Measurements from ENCODE around the gene LENG8.

Gene LENG8

GRCh38 chr19:54415901-54416673 lies 32.9 kb upstream of the LENG8 start:
- no peak for TF ChIP-seq POLR2A (IDR thresholded peaks at IDR 0.05; ENCODE audit: low read depth, low read length)
- no peak for TF ChIP-seq POLR2AphosphoS5 (IDR thresholded peaks at IDR 0.05; ENCODE audit: low read depth, low read length)
- no peak for TF ChIP-seq TAF1 (IDR thresholded peaks at IDR 0.05; ENCODE audit: borderline replicate concordance, low read depth, low read length)
- no peak for FAIRE-seq
- no peak for DNase-seq (ENCODE audit: insufficient read length)

DNA sequence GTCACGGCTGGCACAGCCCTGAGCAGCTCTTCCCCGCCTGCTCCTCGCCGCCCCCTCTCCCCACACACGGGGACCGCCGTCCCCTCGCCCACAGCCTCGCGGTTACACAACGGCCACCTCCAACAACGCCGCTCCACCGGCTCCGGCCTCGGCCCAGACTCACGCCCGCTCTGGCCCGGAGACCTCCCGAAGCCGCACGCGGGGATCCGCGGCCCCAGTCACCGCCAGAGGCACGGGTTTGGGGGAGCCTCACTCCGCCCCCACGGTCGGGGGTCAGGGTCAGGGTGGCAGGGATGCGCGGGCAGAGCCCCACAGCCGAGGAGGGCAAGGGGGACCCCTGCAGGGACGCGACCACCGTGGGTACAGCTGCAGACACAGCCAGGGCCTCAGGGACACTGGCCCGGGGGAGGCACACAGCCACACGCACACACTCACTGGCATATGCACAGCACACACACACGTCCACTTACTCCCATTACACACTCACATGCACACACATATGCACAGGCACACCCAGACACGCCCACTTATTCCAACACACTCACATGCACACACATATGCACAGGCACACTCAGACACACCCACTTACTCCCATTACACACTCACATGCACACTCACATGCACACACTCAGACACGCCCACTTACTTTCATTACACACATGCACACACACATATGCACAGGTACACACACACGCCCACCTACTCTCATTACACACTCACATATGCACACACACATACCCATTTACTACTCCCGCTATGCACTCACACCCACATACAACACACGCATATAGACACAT lies 32.1 kb upstream of the LENG8 start:
- FAIRE-seq (no peak), DNase-seq (ENCODE audit: insufficient read length) (no peak)

DNA sequence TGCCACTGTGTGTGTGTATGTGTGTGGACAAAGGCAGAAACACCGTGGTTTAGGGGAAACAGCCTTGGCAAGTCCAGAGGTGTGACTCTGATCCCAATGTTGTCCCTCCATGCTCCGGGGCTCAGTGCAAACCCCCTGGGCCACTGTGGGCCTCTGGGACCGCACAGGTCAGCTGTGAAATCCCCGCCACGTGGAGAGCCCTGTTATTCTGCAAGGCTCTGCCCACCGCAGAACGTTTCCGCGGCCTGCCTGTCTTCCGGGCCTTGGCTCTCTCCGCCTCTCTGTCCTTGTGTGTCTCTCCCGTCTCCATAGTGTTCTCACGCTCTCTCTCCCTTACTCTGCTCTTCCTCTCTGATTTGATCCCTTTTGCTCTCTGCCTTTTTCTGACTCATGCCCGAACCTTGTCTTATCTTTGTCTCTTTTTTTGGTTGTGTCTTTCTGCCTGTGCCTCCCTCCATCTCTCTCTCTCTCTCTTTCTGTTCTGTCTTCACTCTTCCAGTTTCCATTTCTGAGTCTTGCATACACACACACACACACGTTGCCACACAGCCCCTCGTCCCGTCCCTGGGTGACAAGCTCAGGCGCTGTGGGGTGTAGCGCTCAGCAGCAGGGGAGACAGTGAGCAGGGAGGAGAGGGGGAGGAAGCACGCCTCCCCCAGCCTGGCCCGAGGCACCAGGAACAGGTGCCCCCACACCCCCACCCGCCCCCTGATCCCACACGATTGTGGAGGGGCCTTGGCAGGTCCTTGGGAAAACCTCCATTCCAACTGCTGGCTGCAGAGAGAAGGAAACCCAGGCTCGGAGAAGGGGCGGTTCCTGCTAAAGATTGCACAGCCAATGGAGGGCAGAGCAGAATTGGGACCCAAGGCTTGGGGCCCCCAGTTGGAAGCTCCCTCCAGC lies 30.7 kb upstream of the LENG8 start:
- DNase-seq (ENCODE audit: insufficient read length) (no peak), FAIRE-seq (no peak)
- TF ChIP-seq POLR2AphosphoS5 (IDR thresholded peaks at IDR 0.05; ENCODE audit: low read depth, low read length) (no peak), POLR2A (IDR thresholded peaks at IDR 0.05; ENCODE audit: low read depth, low read length) (no peak), TAF1 (IDR thresholded peaks at IDR 0.05; ENCODE audit: borderline replicate concordance, low read depth, low read length) (no peak)

More for the DNA sequence above, 32.1 kb upstream of the LENG8 start:
- no peak for TF ChIP-seq TAF1 (IDR thresholded peaks at IDR 0.05; ENCODE audit: borderline replicate concordance, low read depth, low read length)
- TF ChIP-seq POLR2A (IDR thresholded peaks at IDR 0.05; ENCODE audit: low read depth, low read length): no peak
- no peak for TF ChIP-seq POLR2AphosphoS5 (IDR thresholded peaks at IDR 0.05; ENCODE audit: low read depth, low read length)

DNA sequence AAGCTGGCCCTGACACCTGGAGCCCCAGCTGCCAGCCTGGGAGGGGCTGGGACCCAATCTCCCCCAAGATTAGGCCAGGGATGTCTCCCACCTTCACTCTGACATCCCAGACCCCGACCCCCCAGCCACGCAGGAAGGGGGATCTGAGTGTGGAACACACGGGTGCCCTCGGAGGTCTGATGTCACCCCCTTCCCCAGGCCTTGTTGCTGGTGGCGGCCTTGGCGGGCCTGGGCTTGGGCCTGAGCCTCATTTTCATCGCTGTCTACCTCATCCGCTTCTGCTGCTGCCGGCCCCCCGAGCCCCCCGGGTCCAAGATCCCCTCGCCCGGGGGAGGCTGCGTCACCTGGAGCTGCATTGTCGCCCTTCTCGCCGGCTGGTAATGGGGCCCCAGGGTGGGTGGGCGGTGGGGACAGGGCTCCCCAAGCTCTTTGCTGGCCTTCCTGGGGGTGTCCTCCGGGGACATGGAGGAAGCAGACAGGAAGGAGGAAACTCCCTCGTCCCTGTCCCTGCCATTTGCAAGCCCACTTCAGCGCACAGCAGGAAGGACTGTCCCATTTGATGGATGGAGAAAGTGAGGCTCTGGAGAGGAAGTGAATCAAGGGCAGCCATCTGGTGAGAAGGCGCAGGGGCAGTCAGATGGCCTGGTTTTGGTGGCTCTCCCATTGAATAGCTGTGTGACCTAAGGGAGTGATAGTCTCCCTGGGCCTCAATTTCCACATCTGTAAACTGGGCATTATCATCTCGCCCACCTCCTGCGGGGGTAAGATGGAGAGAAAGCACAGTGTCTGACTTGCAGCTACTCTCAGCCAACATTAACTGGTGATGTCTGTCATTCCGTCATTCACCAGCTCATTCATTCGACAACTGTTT lies 29.8 kb upstream of the LENG8 start:
- TF ChIP-seq TAF1 (IDR thresholded peaks at IDR 0.05; ENCODE audit: borderline replicate concordance, low read depth, low read length) (no peak), POLR2AphosphoS5 (IDR thresholded peaks at IDR 0.05; ENCODE audit: low read depth, low read length) (no peak), POLR2A (IDR thresholded peaks at IDR 0.05; ENCODE audit: low read depth, low read length) (no peak)
- DNase-seq (ENCODE audit: insufficient read length) (no peak), FAIRE-seq (no peak)

GRCh38 chr19:54420068-54420382 lies 29.0 kb upstream of the LENG8 start:
- no peak for DNase-seq (ENCODE audit: insufficient read length)
- no peak for FAIRE-seq

DNA sequence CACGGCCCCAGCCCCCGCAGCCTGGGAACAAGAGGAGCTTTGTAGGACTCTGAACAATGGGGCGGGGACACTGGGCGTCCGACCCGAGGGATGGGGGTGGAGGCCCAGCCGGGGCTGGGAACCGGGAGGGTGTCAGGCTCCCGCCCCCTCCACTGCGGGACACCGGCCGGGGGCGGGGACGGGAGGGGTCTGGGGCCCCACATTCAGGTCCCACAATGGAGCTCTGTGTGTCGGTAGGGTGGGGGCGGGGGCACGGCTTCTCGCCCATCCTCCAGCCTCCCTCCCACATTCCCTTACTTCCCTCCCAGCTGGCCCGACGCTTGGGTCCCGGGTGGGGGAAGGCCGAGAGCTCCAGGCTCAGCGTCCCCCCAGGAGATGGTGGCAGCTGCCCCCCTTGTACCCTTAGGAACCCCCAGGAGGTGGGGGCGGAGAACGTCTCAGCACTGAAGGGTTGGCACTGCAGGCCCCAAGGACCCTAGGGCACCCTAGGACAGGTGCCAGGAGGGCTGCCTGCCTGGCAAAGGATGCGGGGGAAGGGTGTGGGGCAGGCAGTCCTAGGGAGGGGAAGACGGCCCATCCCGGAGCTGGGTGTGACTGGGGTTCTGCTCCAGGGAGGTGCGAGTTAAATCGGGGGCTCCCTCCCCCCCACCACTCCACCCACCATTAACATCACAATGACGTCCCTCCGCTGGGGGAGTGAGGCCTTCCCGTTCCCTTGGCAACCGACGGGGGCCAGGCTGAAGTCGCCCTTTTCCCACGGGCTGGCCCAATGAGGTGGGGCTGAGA lies 28.4 kb upstream of the LENG8 start:
- FAIRE-seq (no peak), DNase-seq (ENCODE audit: insufficient read length) (no peak)

More at GRCh38 chr19:54420068-54420382, 29.0 kb upstream of the LENG8 start:
- TF ChIP-seq TAF1 (IDR thresholded peaks at IDR 0.05; ENCODE audit: borderline replicate concordance, low read depth, low read length): no peak
- TF ChIP-seq POLR2A (IDR thresholded peaks at IDR 0.05; ENCODE audit: low read depth, low read length): no peak
- TF ChIP-seq POLR2AphosphoS5 (IDR thresholded peaks at IDR 0.05; ENCODE audit: low read depth, low read length): no peak

DNA sequence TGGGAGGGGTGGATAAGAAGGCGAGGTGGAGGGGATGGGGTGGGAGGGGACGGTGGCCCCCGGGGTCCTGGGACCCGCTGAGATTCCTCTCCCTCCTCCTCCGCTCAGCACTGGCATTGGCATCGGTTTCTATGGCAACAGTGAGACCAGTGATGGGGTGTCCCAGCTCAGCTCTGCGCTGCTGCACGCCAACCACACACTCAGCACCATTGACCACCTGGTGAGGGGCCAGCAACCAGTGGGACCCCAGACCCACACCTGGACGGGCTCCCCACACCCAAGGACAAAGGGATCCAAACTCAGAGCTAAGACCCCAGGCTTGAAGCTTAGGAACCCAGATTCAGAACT lies 27.9 kb upstream of the LENG8 start:
- no peak for FAIRE-seq
- no peak for DNase-seq (ENCODE audit: insufficient read length)
- TF ChIP-seq POLR2A (IDR thresholded peaks at IDR 0.05; ENCODE audit: low read depth, low read length) (no peak), TAF1 (IDR thresholded peaks at IDR 0.05; ENCODE audit: borderline replicate concordance, low read depth, low read length) (no peak), POLR2AphosphoS5 (IDR thresholded peaks at IDR 0.05; ENCODE audit: low read depth, low read length) (no peak)

More for the DNA sequence above, 28.4 kb upstream of the LENG8 start:
- TF ChIP-seq POLR2AphosphoS5 (IDR thresholded peaks at IDR 0.05; ENCODE audit: low read depth, low read length) (no peak), TAF1 (IDR thresholded peaks at IDR 0.05; ENCODE audit: borderline replicate concordance, low read depth, low read length) (no peak), POLR2A (IDR thresholded peaks at IDR 0.05; ENCODE audit: low read depth, low read length) (no peak)

DNA sequence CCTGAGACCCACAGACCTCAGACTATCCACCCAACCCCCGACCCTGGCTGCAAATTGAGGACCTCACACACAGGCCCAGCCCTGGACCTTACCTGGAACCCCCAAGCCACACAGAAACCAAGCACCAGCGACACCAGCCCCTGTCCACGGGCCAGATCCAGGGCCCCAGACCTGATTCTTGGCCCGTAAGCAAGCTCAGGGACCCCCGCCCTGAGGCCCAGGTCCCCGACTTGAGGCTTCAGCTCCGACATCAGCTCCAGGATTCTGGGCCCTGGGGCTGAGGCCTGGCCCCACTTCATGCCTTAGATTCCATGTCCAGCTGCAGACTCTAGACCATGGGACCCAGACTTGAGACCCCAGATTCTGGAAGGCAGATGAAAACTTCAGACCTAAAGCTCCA lies 27.5 kb upstream of the LENG8 start:
- no peak for DNase-seq (ENCODE audit: insufficient read length)
- TF ChIP-seq TAF1 (IDR thresholded peaks at IDR 0.05; ENCODE audit: borderline replicate concordance, low read depth, low read length) (no peak), POLR2A (IDR thresholded peaks at IDR 0.05; ENCODE audit: low read depth, low read length) (no peak), POLR2AphosphoS5 (IDR thresholded peaks at IDR 0.05; ENCODE audit: low read depth, low read length) (no peak)
- FAIRE-seq: no peak

DNA sequence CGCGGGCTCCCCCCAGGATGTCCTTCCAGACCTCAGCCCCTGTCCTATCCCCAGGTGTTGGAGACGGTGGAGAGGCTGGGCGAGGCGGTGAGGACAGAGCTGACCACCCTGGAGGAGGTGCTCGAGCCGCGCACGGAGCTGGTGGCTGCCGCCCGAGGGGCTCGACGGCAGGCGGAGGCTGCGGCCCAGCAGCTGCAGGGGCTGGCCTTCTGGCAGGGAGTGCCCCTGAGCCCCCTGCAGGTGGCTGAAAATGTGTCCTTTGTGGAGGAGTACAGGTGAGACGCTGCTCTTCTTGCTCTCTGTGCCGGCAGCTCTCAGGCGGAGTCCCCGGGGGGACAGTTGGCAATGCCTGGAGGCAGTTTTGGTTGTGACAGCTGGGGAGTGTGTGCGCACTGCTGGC lies 26.9 kb upstream of the LENG8 start:
- no peak for TF ChIP-seq TAF1 (IDR thresholded peaks at IDR 0.05; ENCODE audit: borderline replicate concordance, low read depth, low read length)
- no peak for TF ChIP-seq POLR2AphosphoS5 (IDR thresholded peaks at IDR 0.05; ENCODE audit: low read depth, low read length)
- no peak for TF ChIP-seq POLR2A (IDR thresholded peaks at IDR 0.05; ENCODE audit: low read depth, low read length)
- no peak for DNase-seq (ENCODE audit: insufficient read length)
- FAIRE-seq: no peak

DNA sequence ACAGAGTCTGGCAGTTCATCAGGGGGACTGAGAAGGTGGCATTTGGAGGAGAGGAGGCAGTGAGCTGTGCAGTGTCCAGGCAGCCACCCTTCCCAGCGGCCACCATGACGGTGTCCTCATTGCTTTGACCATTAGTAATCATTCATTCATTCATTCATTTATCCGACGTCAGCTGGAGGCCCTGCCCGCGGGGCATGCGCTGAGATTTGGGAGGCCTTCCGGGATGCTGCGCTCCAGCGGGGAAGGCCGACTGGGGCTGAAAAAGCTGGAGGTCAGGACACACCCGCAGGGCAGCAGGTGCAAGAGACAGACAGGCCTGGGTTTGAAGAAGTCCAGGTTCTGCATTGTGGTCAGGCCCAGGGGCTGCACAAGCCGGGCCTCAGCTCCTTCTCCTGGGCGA lies 24.8 kb upstream of the LENG8 start:
- no peak for TF ChIP-seq TAF1 (IDR thresholded peaks at IDR 0.05; ENCODE audit: borderline replicate concordance, low read depth, low read length)
- no peak for TF ChIP-seq POLR2A (IDR thresholded peaks at IDR 0.05; ENCODE audit: low read depth, low read length)
- no peak for TF ChIP-seq POLR2AphosphoS5 (IDR thresholded peaks at IDR 0.05; ENCODE audit: low read depth, low read length)
- no peak for DNase-seq (ENCODE audit: insufficient read length)
- no peak for FAIRE-seq
